ENCODE results near the gene C6orf132. TPM values are rescaled to one million over a fixed set of nuclear protein-coding genes. Genes with fewer than 3 reads are reported as not detected.

Gene C6orf132
- total RNA-seq, 2 experiments from 2014 or later, result 0.02 TPM; not detected in 1

DNA sequence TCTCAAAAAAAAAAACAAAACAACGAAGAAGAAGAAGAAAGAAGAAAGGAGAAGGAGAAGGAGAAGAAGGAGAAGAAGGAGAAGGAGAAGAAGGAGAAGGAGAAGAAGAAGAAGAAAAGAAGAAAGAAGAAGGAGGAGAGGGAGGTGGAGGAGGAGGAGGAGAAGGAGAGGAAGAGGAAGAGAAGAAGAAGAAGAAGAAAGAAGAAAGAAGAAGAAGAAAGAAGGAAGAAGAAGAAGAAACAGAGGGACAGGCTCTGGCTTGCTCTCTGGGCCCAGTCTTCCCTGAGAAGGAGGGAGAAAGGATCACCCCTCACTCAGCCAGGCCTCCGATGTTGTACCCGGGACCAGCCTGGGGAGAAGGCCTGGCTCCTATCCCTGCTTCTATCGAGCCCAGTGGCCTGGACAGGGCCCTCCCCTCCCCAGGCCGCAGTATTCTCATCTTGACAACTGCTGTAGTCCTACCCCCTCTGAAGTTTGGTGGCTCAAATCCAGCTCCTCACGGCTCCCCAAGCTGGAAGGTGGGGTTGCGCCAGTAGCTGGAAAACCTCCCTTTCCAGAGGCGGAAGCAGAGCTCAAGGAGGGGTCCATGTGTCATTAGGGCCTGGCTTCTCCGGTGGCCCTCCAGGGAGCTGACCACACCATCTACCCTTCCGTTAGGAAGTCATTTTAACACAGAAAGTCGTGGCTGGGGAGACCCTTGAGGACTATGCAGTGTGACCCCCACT is 18.9 kb downstream of the C6orf132 start:
- Mint-ChIP-seq H3K27ac (no peak overlapping the region), H3K27me3 (no peaks in the 10 kb centered on the region), H3K9me3 (no peaks in the 10 kb centered on the region), H3K36me3 (ENCODE audit: low read depth) (no peaks in the 10 kb centered on the region), H3K4me1 (no peaks in the 10 kb centered on the region), H3K4me3 (no peak overlapping the region)
- POLR2A ChIA-PET, result no interaction called here
- DNase-seq, result no peak
- CTCF ChIA-PET, result interaction anchor here (0.8 to 1.2 kb wide), 4 partner anchors 11 to 32 kb away, joined by 3 to 9 read pairs (median 3); no protein-coding TSS in a partner anchor

DNA sequence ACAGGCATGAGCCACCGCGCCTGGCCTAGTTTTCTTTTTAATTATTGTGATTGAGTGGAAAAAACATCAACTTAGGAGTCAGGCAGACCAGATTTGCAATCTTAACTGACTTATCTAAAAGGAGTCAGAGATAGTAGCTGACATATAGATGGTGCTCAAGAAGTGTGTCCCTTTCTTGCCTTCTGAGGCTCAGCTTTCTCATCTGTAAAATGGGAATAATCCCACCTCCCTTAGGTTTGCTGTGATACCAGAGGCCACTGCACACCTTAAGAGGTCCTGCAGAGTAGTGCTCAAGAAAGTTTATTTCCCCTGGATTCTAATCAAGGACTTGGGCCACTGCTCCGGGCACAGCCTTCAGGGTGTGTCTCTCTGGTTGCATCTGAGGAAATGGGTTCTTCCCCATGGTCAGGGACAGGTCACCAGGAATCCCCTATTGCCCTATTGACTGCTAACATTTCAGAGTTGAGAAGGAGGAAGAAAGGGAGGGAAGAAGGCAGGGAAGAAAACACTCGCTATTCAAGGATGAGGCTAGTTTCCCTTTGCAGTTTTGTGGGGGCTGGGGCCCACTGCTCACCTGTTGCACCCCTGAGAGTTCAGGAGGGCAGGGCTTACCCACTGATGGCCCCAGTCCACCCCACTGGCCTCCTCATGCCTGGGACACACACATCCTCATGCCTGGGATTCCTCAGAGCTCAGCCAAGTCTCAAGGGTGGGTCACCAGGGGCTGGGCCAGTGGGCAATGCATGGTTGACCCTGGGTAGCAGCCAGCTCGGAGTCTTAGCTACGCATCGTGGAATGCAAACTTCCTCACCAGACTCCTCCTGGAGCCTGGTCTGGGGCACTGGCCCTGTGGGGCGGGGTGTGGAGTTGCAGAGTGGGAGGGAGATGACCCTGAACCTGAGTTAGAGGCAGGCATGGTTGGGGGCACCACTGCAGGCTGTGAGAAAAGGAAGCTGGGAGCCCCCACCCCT is 21.2 kb downstream of the C6orf132 start:
- POLR2A ChIA-PET, result no interaction called here
- Mint-ChIP-seq H3K36me3 (ENCODE audit: low read depth) (no peaks in the 10 kb centered on the region), H3K27me3 (peaks cover 8% of the 10 kb centered on the region), H3K4me3 (no peak overlapping the region), H3K4me1 (no peaks in the 10 kb centered on the region), H3K9me3 (no peaks in the 10 kb centered on the region), H3K27ac (no peak overlapping the region)
- no peak for DNase-seq
- CTCF ChIA-PET, result interaction anchor here (0.6 to 2.1 kb wide), 2 partner anchors 17 to 59 kb away, joined by 3 to 9 read pairs; no protein-coding TSS in a partner anchor

DNA sequence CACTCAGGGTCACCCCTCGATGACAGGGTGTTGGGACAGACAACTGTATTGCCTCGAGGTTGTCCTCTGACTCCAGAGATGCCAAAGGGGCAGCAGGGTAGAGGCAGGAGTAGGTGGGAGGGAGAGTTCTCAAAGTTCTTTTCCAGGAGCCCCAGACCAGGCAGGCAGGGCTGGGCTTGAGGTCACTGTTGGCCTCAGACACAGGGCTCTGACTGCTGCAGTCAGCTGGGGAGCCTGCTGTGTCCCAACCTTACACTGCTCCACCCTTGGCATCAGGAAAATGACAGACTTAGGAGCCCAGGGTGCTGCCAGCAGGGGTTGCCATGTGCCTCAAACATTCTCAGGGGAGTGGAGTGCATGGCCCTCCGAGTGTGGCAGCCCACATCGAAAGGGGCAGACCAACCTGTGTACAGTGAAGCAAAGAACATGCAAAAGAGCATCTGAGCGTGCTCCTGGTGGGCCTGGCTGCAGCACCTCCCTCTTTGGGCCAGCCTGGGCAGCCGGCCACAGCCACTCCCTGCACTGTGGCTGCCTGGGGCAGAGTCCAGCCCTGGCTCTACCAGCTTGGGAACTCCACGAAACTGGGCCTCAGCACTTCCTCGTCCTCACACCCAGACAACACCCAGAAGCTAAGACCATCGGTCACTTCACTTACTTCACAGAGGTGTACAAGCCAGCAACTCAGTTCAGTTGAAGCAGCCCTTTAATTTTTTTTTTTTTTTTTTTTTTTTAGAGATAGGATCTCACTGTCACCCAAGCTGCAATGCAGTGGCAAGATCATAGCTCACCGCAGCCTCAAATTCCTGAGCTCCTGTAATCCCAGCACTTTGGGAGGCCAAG is 24.0 kb downstream of the C6orf132 start:
- CTCF ChIA-PET, result interaction anchor here (0.8 to 8.2 kb wide), 2 partner anchors 14 to 74 kb away, joined by 3 to 54 read pairs; no protein-coding TSS in a partner anchor
- no peak overlapping the region for H3K4me3 Mint-ChIP-seq
- H3K27ac Mint-ChIP-seq, result no peak overlapping the region
- no peaks in the 10 kb centered on the region for H3K9me3 Mint-ChIP-seq
- POLR2A ChIA-PET, result no interaction called here
- DNase-seq, result no peak
- H3K4me1 Mint-ChIP-seq, result no peaks in the 10 kb centered on the region
- peaks cover 8% of the 10 kb centered on the region for H3K27me3 Mint-ChIP-seq
- H3K36me3 Mint-ChIP-seq (ENCODE audit: low read depth), result no peaks in the 10 kb centered on the region

DNA sequence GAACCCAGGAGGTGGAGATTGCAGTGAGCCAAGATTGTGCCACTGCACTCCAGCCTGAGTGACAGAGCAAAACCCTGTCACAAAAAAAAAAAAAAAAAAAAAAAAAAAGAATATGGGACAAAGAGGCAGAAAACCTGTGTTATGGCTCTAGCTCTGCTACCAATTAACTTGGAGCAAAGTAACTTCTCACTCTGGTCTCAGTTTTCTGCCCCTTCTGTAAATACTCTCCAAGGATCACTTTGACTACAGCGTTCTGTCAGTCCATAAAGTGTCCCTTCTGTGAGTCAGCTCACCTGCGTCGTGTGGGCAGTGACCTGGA is 24.6 kb downstream of the C6orf132 start:
- DNase-seq, result no peak
- Mint-ChIP-seq H3K4me1 (no peaks in the 10 kb centered on the region), H3K36me3 (ENCODE audit: low read depth) (no peaks in the 10 kb centered on the region), H3K27me3 (peaks cover 8% of the 10 kb centered on the region), H3K27ac (no peak overlapping the region), H3K4me3 (no peak overlapping the region), H3K9me3 (no peaks in the 10 kb centered on the region)
- ChIA-PET CTCF (interaction anchor here (0.8 to 8.2 kb wide), 2 partner anchors 13 to 74 kb away, joined by 3 to 54 read pairs; no protein-coding TSS in a partner anchor), POLR2A (no interaction called here)

DNA sequence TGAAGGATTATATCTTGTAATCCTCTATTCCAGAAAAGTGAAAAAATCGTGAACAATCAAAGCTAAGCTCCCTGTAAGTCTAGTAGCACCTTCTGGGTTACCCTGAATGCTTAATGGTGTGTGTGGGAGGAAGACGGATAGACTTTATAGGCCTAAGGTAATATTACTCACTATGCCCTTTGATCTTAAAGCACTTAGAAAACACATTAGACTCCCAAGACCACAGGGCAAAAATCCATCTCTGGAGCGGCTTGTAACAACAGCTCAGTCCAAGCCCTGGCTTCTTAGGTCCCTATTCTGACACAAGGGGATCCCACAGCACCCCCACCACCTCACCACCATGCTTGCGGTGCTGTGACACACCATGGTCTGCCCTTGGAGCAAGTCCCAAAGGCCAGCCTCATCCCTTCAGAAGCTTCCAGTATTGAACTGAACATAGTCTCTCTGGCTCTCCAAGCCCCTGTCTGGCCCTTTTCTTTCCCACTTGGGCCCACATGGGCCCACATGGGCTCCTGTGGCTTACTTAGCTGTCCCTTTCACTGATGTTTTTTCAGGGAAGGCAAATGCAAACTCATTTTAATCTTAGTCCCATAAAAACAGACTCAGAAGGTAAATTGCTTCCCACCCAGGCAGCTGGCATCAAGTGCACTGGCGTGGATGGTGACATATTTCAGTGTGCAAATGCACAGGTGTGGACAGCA is 28.3 kb downstream of the C6orf132 start:
- Mint-ChIP-seq H3K4me1 (no peaks in the 10 kb centered on the region), H3K27ac (no peak overlapping the region), H3K36me3 (ENCODE audit: low read depth) (no peaks in the 10 kb centered on the region), H3K9me3 (no peaks in the 10 kb centered on the region), H3K27me3 (peaks cover 13% of the 10 kb centered on the region), H3K4me3 (no peak overlapping the region)
- ChIA-PET POLR2A (no interaction called here), CTCF (interaction anchor here (1.1 to 8.2 kb wide), 2 partner anchors 10 to 327 kb away, joined by 3 to 54 read pairs; no protein-coding TSS in a partner anchor)
- DNase-seq, result no peak

DNA sequence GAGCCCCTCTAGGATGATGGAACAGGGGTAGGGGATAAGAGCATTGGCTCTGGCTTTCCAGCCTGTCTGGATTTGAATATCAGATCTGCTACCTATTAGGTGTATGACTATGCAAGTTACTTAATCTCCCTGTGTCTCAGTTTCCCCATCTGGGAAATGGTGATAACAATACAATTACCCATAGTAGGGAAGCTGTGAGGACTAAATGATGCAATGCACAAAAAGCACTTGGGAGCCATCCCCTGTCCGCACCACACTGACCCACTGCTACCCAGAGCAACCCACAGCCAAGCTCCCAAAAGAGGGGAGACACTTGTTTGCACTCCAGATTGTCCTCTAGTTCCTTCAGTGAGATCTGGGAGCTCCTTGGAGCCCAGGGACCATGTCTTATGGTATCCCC is 30.1 kb downstream of the C6orf132 start:
- H3K9me3 Mint-ChIP-seq, result no peaks in the 10 kb centered on the region
- CTCF ChIA-PET, result interaction anchor here (1.2 to 8.2 kb wide), 4 partner anchors 8 to 435 kb away, joined by 3 to 54 read pairs (median 4); no protein-coding TSS in a partner anchor
- H3K27me3 Mint-ChIP-seq, result peaks cover 17% of the 10 kb centered on the region
- POLR2A ChIA-PET, result interaction anchor here (0.6 to 0.7 kb wide), 2 partner anchors 11 to 18 kb away, joined by 5 to 6 read pairs; no protein-coding TSS in a partner anchor
- H3K4me3 Mint-ChIP-seq, result no peak overlapping the region
- no peaks in the 10 kb centered on the region for H3K36me3 Mint-ChIP-seq (ENCODE audit: low read depth)
- H3K27ac Mint-ChIP-seq, result no peak overlapping the region
- no peaks in the 10 kb centered on the region for H3K4me1 Mint-ChIP-seq
- no peak for DNase-seq

DNA sequence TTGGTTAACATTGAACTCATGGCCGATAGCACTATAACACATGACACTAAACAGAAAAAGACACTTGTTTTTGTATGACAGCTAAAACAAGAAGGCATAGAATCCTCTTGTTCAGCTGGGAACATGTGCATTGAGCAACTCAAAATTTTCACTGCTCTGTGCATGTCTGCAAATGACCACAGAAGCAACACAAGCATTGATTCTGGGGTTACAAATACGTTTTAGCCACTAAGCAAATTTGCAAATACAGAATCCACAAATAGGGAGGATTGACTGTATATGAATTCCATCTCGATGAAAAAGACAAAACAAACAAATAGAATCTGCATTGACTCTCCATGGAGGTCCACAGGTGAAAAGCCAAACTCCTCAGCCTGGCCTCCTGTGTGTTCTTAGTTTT is 31.7 kb downstream of the C6orf132 start:
- H3K27ac Mint-ChIP-seq, result no peak overlapping the region
- no peak overlapping the region for H3K4me3 Mint-ChIP-seq
- no peak for DNase-seq
- H3K36me3 Mint-ChIP-seq (ENCODE audit: low read depth), result no peaks in the 10 kb centered on the region
- no peaks in the 10 kb centered on the region for H3K4me1 Mint-ChIP-seq
- no peaks in the 10 kb centered on the region for H3K9me3 Mint-ChIP-seq
- ChIA-PET POLR2A (no interaction called here), CTCF (no interaction called here)
- peaks cover 13% of the 10 kb centered on the region for H3K27me3 Mint-ChIP-seq

DNA sequence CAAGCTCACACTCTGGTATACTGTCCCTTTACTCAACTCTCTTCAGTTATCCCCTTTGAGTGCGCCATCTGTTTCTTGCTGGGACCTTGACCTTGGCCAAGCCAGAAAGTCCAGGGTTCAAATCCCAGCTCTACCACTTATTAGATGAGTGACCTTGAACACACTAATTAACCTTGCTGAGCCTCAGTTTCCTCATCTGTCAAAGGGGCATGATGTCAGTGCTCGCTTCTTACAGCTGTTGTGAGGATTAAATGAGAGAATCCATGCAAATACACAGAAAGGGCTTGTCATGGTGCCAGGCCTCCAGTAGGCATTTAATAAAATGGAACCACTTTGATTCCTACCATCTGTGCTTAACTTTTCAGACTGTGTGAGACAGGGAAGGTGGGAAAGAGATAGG is 34.3 kb downstream of the C6orf132 start:
- H3K36me3 Mint-ChIP-seq (ENCODE audit: low read depth), result no peaks in the 10 kb centered on the region
- CTCF ChIA-PET, result interaction anchor here (1.0 to 1.1 kb wide), 2 partner anchors 11 to 13 kb away, joined by 3 to 4 read pairs; no protein-coding TSS in a partner anchor
- DNase-seq, result no peak
- H3K27me3 Mint-ChIP-seq, result peaks cover 15% of the 10 kb centered on the region
- H3K4me1 Mint-ChIP-seq, result peaks cover 8% of the 10 kb centered on the region
- H3K4me3 Mint-ChIP-seq, result no peak overlapping the region
- POLR2A ChIA-PET, result no interaction called here
- H3K27ac Mint-ChIP-seq, result no peak overlapping the region
- no peaks in the 10 kb centered on the region for H3K9me3 Mint-ChIP-seq

DNA sequence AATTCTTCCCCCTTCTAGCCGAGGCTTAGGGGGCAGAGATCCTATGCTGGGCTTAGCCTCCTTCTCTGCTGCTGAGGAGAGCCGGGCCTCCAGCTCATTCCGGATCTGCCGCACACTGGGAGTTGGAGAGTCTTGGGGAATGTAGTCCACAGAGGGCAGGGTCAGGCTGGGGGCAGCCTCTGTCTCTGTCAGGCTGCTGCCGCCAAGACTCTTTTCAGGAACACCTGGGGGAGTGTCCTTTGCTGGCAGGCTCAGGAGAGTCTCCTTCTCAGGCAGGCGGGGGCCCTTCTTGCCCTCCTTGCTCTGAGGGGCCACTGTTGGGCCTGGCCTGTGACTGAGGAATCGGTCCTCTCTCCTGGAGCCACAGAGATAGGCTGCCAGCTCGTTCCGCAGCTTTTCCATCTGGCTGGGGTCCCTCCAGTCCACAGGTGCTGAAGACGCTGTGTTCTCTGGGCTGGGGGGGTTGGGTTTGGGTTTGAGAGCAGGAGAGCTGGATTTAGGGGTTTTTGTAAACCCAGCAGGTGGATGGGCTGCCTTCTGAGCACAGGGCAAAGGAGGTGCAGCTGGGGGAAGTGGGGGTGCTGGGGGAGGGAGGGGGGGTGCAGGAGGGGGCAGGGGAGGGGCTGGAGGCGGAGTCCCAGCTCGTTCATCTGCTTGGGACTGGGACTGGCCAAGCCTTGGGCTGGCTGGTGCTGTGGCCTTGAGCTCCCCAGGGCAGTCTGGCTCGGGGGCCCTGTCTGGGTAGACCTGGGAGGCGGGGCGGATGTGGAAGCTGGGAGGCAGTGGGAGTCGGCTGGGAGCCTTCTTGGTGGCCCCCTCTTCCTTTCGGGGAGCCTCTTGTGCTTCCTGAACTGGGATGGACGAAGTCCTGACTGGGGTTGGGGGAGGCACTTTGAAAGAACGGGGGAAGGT is 36.1 kb downstream of the C6orf132 start:
- Mint-ChIP-seq H3K4me1 (peaks cover 8% of the 10 kb centered on the region), H3K27ac (no peak overlapping the region), H3K4me3 (no peak overlapping the region), H3K9me3 (no peaks in the 10 kb centered on the region), H3K36me3 (ENCODE audit: low read depth) (no peaks in the 10 kb centered on the region), H3K27me3 (peaks cover 10% of the 10 kb centered on the region)
- DNase-seq, result no peak
- ChIA-PET CTCF (interaction anchor here (0.6 to 4.7 kb wide), 2 partner anchors 9 to 297 kb away, joined by 3 to 54 read pairs; no protein-coding TSS in a partner anchor), POLR2A (no interaction called here)

DNA sequence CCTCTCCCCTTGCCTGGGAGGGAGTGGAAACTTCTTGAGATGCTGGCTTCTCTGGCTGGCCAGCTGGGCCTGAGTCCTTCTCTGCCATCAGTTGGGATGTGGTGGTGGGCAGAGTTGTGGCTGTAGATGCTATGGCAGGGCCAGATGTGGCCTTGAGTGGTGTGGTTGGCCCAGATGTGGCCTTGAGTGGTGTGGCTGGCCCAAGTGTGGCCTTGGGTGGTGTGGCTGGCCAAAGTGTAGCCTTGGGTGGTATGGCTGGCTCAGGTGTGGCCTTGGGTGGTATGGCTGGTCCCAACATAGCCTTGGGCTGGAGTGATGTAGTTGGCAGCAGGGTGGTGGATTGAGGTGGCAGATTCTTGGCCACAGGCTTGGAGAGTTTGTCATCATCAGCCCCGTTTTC is 36.7 kb downstream of the C6orf132 start:
- H3K27me3 Mint-ChIP-seq, result peaks cover 10% of the 10 kb centered on the region
- no peak for DNase-seq
- no peak overlapping the region for H3K4me3 Mint-ChIP-seq
- ChIA-PET POLR2A (no interaction called here), CTCF (interaction anchor here (0.6 to 4.7 kb wide), 2 partner anchors 10 to 296 kb away, joined by 3 to 54 read pairs; no protein-coding TSS in a partner anchor)
- H3K4me1 Mint-ChIP-seq, result peaks cover 9% of the 10 kb centered on the region
- H3K27ac Mint-ChIP-seq, result no peak overlapping the region
- H3K36me3 Mint-ChIP-seq (ENCODE audit: low read depth), result no peaks in the 10 kb centered on the region
- H3K9me3 Mint-ChIP-seq, result no peaks in the 10 kb centered on the region

DNA sequence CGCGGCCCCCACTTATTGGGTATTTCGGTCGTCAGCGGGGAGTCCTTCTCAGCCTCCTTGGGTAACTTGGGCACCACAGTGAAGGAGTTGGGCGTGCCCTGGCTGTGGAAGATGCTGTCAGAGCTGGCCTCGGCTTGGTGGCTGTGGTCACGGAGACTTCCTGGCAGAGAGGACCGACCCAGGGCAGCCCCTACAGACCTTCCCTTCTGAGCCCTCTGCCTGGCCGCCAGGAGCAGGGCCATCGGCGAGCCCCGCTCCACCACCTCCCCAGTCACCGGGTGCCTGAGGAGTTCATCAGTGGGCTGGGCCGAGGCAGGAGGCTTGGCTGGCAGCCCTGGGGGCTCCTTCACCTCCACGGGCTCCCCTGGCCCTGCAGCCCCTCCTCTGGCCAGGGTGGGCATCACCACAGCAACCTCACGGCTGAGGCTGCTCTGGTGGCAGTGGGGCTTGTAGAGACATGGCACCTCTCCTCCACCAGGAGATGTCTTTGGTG is 37.2 kb downstream of the C6orf132 start:
- POLR2A ChIA-PET, result no interaction called here
- no peaks in the 10 kb centered on the region for H3K9me3 Mint-ChIP-seq
- H3K27me3 Mint-ChIP-seq, result peaks cover 10% of the 10 kb centered on the region
- no peak overlapping the region for H3K27ac Mint-ChIP-seq
- DNase-seq, result no peak
- no peaks in the 10 kb centered on the region for H3K36me3 Mint-ChIP-seq (ENCODE audit: low read depth)
- no peak overlapping the region for H3K4me3 Mint-ChIP-seq
- peaks cover 12% of the 10 kb centered on the region for H3K4me1 Mint-ChIP-seq
- CTCF ChIA-PET, result interaction anchor here (0.6 to 4.7 kb wide), 22 partner anchors 10 to 443 kb away, joined by 3 to 62 read pairs (median 6); partner anchors contain the start of genes TAF8 and TOMM6

Data from activated CD4-positive, alpha-beta T cell treated with anti-CD3 and anti-CD28 coated beads, Interleukin-2, amount 10 ng/mL, durations not matched to agents 7 days and 5 days (primary cell).